Rectal smooth muscle tissue (tissue), 1 donor: Measurements from ENCODE around the gene LSM7.

Source experiments
- H3K27ac ChIP-seq: one replicate; pipeline ENCODE4 v1.7.0; 2013; ENCODE audit warnings: low read depth, low read length, inconsistent platforms
- H3K27me3 ChIP-seq: one replicate; pipeline ENCODE4 v1.7.0; 2013; ENCODE audit warnings: low read length; ENCODE audit not compliant: control insufficient read depth, insufficient read depth
- H3K36me3 ChIP-seq: one replicate; pipeline ENCODE4 v1.7.0; 2013; ENCODE audit warnings: low read length; ENCODE audit not compliant: control insufficient read depth, insufficient read depth
- H3K4me1 ChIP-seq: one replicate; pipeline ENCODE4 v1.7.0; 2013; ENCODE audit warnings: low read length; ENCODE audit not compliant: control insufficient read depth, insufficient read depth
- H3K4me3 ChIP-seq: one replicate; pipeline ENCODE4 v1.7.0; 2013; ENCODE audit warnings: low read length
- H3K9ac ChIP-seq: one replicate; pipeline ENCODE4 v1.7.0; 2013; ENCODE audit warnings: low read length

Gene LSM7

GRCh38 chr19:2328401-2329148 lies at the start of gene LSM7, which contains the start of gene SPPL2B:
Gene LSM7, minus strand, starts transcription at chr19:2328586. Its CDS starts 20 bp downstream, at chr19:2328566.
Gene SPPL2B, plus strand, starts transcription at chr19:2328684. Its CDS starts 26 bp downstream, at chr19:2328710.
- peaks cover 13% of the 10 kb centered on the region for H3K4me1 ChIP-seq
- no peaks in the 10 kb centered on the region for H3K27me3 ChIP-seq
- H3K36me3 ChIP-seq = peaks cover 6% of the 10 kb centered on the region

GRCh38 chr19:2376784-2377519 lies 48.6 kb upstream of the LSM7 start:
- Histone ChIP-seq H3K27me3 (no peaks in the 10 kb centered on the region), H3K27ac (no peak overlapping the region), H3K36me3 (no peaks in the 10 kb centered on the region), H3K4me1 (no peaks in the 10 kb centered on the region), H3K9ac (no peak overlapping the region), H3K4me3 (no peak overlapping the region)

More at GRCh38 chr19:2328401-2329148, at the start of gene LSM7, which contains the start of gene SPPL2B:
- H3K9ac ChIP-seq = peak within 1 kb of the TSS; percentile 76
- H3K27ac ChIP-seq = peak within 1 kb of the TSS; percentile 59
- H3K4me3 ChIP-seq = peak within 1 kb of the TSS; percentile 96

- no peaks in the 10 kb centered on the region for H3K4me1 ChIP-seq
- H3K4me3 ChIP-seq = no peak overlapping the region
- no peak overlapping the region for H3K27ac ChIP-seq
- no peak overlapping the region for H3K9ac ChIP-seq
- no peaks in the 10 kb centered on the region for H3K27me3 ChIP-seq
- no peaks in the 10 kb centered on the region for H3K36me3 ChIP-seq
These were observed 47.2 kb upstream of the LSM7 start for GRCh38 chr19:2375353-2376121.

- no peak overlapping the region for H3K4me3 ChIP-seq
These were observed 46.4 kb upstream of the LSM7 start for GRCh38 chr19:2374808-2375207.

GRCh38 chr19:2372076-2372612 lies 43.8 kb upstream of the LSM7 start:
- no peaks in the 10 kb centered on the region for H3K4me1 ChIP-seq
- peaks cover 4% of the 10 kb centered on the region for H3K27me3 ChIP-seq
- no peak overlapping the region for H3K27ac ChIP-seq
- no peak overlapping the region for H3K9ac ChIP-seq
- H3K4me3 ChIP-seq = no peak overlapping the region
- H3K36me3 ChIP-seq = no peaks in the 10 kb centered on the region

More at GRCh38 chr19:2374808-2375207, 46.4 kb upstream of the LSM7 start:
- Histone ChIP-seq H3K27me3 (no peaks in the 10 kb centered on the region), H3K36me3 (no peaks in the 10 kb centered on the region), H3K9ac (no peak overlapping the region), H3K4me1 (no peaks in the 10 kb centered on the region), H3K27ac (no peak overlapping the region)

- H3K9ac ChIP-seq = no peak overlapping the region
- no peaks in the 10 kb centered on the region for H3K4me1 ChIP-seq
- peaks cover 4% of the 10 kb centered on the region for H3K27me3 ChIP-seq
- no peak overlapping the region for H3K4me3 ChIP-seq
- no peaks in the 10 kb centered on the region for H3K36me3 ChIP-seq
- H3K27ac ChIP-seq = no peak overlapping the region
These were observed 43.3 kb upstream of the LSM7 start for GRCh38 chr19:2371656-2372055.

GRCh38 chr19:2365201-2365970 lies 37.0 kb upstream of the LSM7 start:
- Histone ChIP-seq H3K9ac (no peak overlapping the region), H3K27me3 (peaks cover 13% of the 10 kb centered on the region), H3K36me3 (no peaks in the 10 kb centered on the region), H3K4me1 (no peaks in the 10 kb centered on the region), H3K4me3 (no peak overlapping the region), H3K27ac (no peak overlapping the region)

GRCh38 chr19:2363419-2363818 lies 35.0 kb upstream of the LSM7 start:
- Histone ChIP-seq H3K27me3 (peaks cover 15% of the 10 kb centered on the region), H3K36me3 (no peaks in the 10 kb centered on the region), H3K4me1 (no peaks in the 10 kb centered on the region), H3K27ac (no peak overlapping the region), H3K4me3 (no peak overlapping the region), H3K9ac (no peak overlapping the region)

- H3K4me3 ChIP-seq = no peak overlapping the region
- no peak overlapping the region for H3K9ac ChIP-seq
- no peak overlapping the region for H3K27ac ChIP-seq
- H3K36me3 ChIP-seq = no peaks in the 10 kb centered on the region
- peaks cover 11% of the 10 kb centered on the region for H3K27me3 ChIP-seq
- H3K4me1 ChIP-seq = no peaks in the 10 kb centered on the region
These were observed 34.5 kb upstream of the LSM7 start for GRCh38 chr19:2362970-2363300.

- no peak overlapping the region for H3K9ac ChIP-seq
These were observed 33.9 kb upstream of the LSM7 start for GRCh38 chr19:2362046-2362969.

More at GRCh38 chr19:2362046-2362969, 33.9 kb upstream of the LSM7 start:
- H3K27ac ChIP-seq = no peak overlapping the region
- H3K4me3 ChIP-seq = no peak overlapping the region
- peaks cover 11% of the 10 kb centered on the region for H3K27me3 ChIP-seq
- no peaks in the 10 kb centered on the region for H3K4me1 ChIP-seq
- no peaks in the 10 kb centered on the region for H3K36me3 ChIP-seq
